T-cell (primary cell): Measurements from ENCODE around the gene DDX21. TPM values are rescaled to one million over a fixed set of nuclear protein-coding genes. Genes with fewer than 3 reads are reported as not detected.

Source experiments
- ATAC-seq, 4 experiments: fragments of 200-7000 bp in 3 of 4; fragments of 150-1000 bp in 1 of 4; cut with Tn5 transposase; replicated peaks in 1 of 4; 1 replicate in 3 of 4; 2 replicates in 1 of 4; pipeline ENCODE4 v1.10.0; 2021; ENCODE audit warnings: moderate library complexity in 3 of 4, mild to moderate bottlenecking in 2 of 4, moderate number of reproducible peaks in 1 of 4
- CTCF ChIA-PET, 2 donors: fragments of 300-600 bp; sonication (Branson Sonifier 250); formaldehyde crosslinking; loops; one replicate each; lab custom pipeline; 2022; ENCODE audit warnings: antibody characterized with exemption in 2 of 2; lab: Charles Lee
- POLR2A ChIA-PET, 2 donors: fragments of 300-600 bp; sonication (Branson Sonifier 250); formaldehyde crosslinking; loops; one replicate each; lab custom pipeline; 2022; ENCODE audit warnings: antibody characterized with exemption in 2 of 2; lab: Charles Lee
- DNase-seq, 35 experiments: peaks; one replicate each; pipeline versions ENCODE4 v3.0.0 to v3.0.0-alpha.2; 2013 to 2023
- H3K27ac ChIP-seq: one replicate; pipeline ENCODE4 v1.5.1; 2013; ENCODE audit warnings: low read length
- H3K27me3 ChIP-seq, 2 experiments: replicated peaks in 1 of 2; 1 replicate in 1 of 2; 2 replicates in 1 of 2; pipeline versions ENCODE4 v1.6.1 to v1.7.0; 2013; ENCODE audit warnings: low read length in 1 of 2, mixed read lengths in 1 of 2; ENCODE audit not compliant: control insufficient read depth in 2 of 2, insufficient read depth in 2 of 2; ENCODE audit errors: extremely low read depth in 1 of 2
- H3K36me3 ChIP-seq, 2 donors: 1 replicate in 1 of 2; 2 replicates in 1 of 2; pipeline versions ENCODE4 v1.6.1 to v1.7.0; 2013; ENCODE audit warnings: low read length in 1 of 2; ENCODE audit not compliant: control insufficient read depth in 2 of 2, insufficient read depth in 1 of 2; ENCODE audit errors: extremely low read depth in 1 of 2
- H3K4me1 ChIP-seq, 2 experiments: 1 replicate in 1 of 2; 2 replicates in 1 of 2; pipeline versions ENCODE4 v1.6.1 to v1.7.0; 2013; ENCODE audit warnings: low read length in 2 of 2, mixed read lengths in 1 of 2; ENCODE audit not compliant: insufficient read depth in 2 of 2, control insufficient read depth in 1 of 2; ENCODE audit errors: extremely low read depth in 1 of 2
- H3K4me3 ChIP-seq, 2 donors: 1 replicate in 1 of 2; 2 replicates in 1 of 2; pipeline versions ENCODE4 v1.5.1 to v1.7.0; 2013; ENCODE audit warnings: mild to moderate bottlenecking in 2 of 2, low read length in 1 of 2, moderate library complexity in 1 of 2; ENCODE audit not compliant: control insufficient read depth in 1 of 2; ENCODE audit errors: extremely low read depth in 1 of 2
- H3K9me3 ChIP-seq: 2 replicates; pipeline ENCODE4 v1.7.0; 2013
- H3K27ac Mint-ChIP-seq, 2 donors: one replicate each; pipeline ENCODE4 v1.8.0; 2020 to 2021; ENCODE audit warnings: mild to moderate bottlenecking in 2 of 2, mixed read lengths in 2 of 2
- H3K27me3 Mint-ChIP-seq, 2 donors: one replicate each; pipeline ENCODE4 v1.8.0; 2021 to 2022; ENCODE audit warnings: mixed read lengths in 2 of 2
- H3K36me3 Mint-ChIP-seq: one replicate; pipeline ENCODE4 v1.8.0; 2021; ENCODE audit warnings: mixed read lengths
- H3K4me1 Mint-ChIP-seq, 3 donors: one replicate each; pipeline ENCODE4 v1.8.0; 2020 to 2022; ENCODE audit warnings: mixed read lengths in 3 of 3, mild to moderate bottlenecking in 1 of 3
- H3K4me3 Mint-ChIP-seq, 3 donors: one replicate each; pipeline ENCODE4 v1.8.0; 2020 to 2022; ENCODE audit warnings: mild to moderate bottlenecking in 3 of 3, mixed read lengths in 3 of 3, moderate library complexity in 3 of 3
- H3K9me3 Mint-ChIP-seq, 3 donors: one replicate each; pipeline ENCODE4 v1.8.0; 2020 to 2022; ENCODE audit warnings: mixed read lengths in 3 of 3
- WGBS: methylation state at CpG from one replicate; pipeline ENCODE4 v1.1.5; 2013; ENCODE audit warnings: missing lambda C conversion rate; ENCODE audit not compliant: insufficient coverage; 5-methylcytosine and 5-hydroxymethylcytosine counted together
- total RNA-seq, 35 experiments: library from RNA in 6 of 35; stranded (reverse) in 6 of 35; fragments of 120-200 nt in 1 of 35; gene quantifications; one replicate each; pipeline versions ENCODE4 v1.2.1 to v1.2.4 and lab custom pipeline; 2013 to 2026

DDX21 gene
- total RNA-seq, 5 donors from 2014 or later (not counting 1 experiment from before 2014, with no cell fraction given), result 53.7 to 86.0 (median 60.7) TPM

- 100% methylated on average over 2 of the region's 3 CpGs for WGBS
- Mint-ChIP-seq H3K9me3 (no peaks in the 10 kb centered on the region), H3K27ac (no peak overlapping the region), H3K27me3 (no peaks in the 10 kb centered on the region), H3K4me1 (peaks cover 0 to 2% (median 0%) of the 10 kb centered on the region in 3 donors), H3K4me3 (no peak overlapping the region), H3K36me3 (peaks cover 35% of the 10 kb centered on the region)
- CTCF ChIA-PET, result no interaction called here
- POLR2A ChIA-PET, result interaction anchor here (0.5 to 0.9 kb wide), 2 partner anchors 24 to 195 kb away, joined by 3 to 8 read pairs; no protein-coding TSS in a partner anchor
- Histone ChIP-seq H3K36me3 (peaks cover 0 to 19% of the 10 kb centered on the region in 2 donors), H3K9me3 (no peaks in the 10 kb centered on the region), H3K4me1 (no peaks in the 10 kb centered on the region), H3K27ac (no peak overlapping the region), H3K4me3 (no peak overlapping the region), H3K27me3 (no peaks in the 10 kb centered on the region)
- no peak for ATAC-seq
- no peak for DNase-seq
These were observed 62.6 kb downstream of the DDX21 start for GRCh38 chr10:69018613-69019012.

GRCh38 chr10:69022611-69023010 is 66.6 kb downstream of the DDX21 start:
- Mint-ChIP-seq H3K4me3 (no peak overlapping the region), H3K36me3 (peaks cover 16% of the 10 kb centered on the region), H3K27ac (no peak overlapping the region), H3K9me3 (no peaks in the 10 kb centered on the region), H3K4me1 (peaks cover 3 to 7% (median 3%) of the 10 kb centered on the region in 3 donors), H3K27me3 (no peaks in the 10 kb centered on the region)
- POLR2A ChIA-PET, result interaction anchor here in 1 of 2 donors (0.6 kb wide), 1 partner anchor 9 kb away, joined by 3 read pairs; no protein-coding TSS in a partner anchor
- CTCF ChIA-PET, result no interaction called here
- Histone ChIP-seq H3K4me1 (peaks cover 0 to 8% of the 10 kb centered on the region in 2 experiments), H3K4me3 (no peak overlapping the region), H3K27ac (no peak overlapping the region), H3K36me3 (peaks cover 0 to 3% of the 10 kb centered on the region in 2 donors), H3K27me3 (no peaks in the 10 kb centered on the region), H3K9me3 (no peaks in the 10 kb centered on the region)
- no peak for DNase-seq
- WGBS, result 97% methylated on average over 15 of the region's 19 CpGs
- ATAC-seq, result no peak

GRCh38 chr10:69025370-69025896 is 69.5 kb downstream of the DDX21 start:
- 94% methylated on average over 3 of the region's 4 CpGs for WGBS
- no peak overlapping the region for H3K4me3 ChIP-seq
- H3K4me1 ChIP-seq, result peaks cover 0 to 11% of the 10 kb centered on the region in 2 experiments
- DNase-seq (no peak), ATAC-seq (no peak)
- H3K36me3 ChIP-seq, result no peaks in the 10 kb centered on the region
- Mint-ChIP-seq H3K27me3 (no peaks in the 10 kb centered on the region), H3K27ac (no peak overlapping the region), H3K36me3 (no peaks in the 10 kb centered on the region), H3K4me1 (peaks cover 7 to 11% (median 7%) of the 10 kb centered on the region in 3 donors), H3K4me3 (no peak overlapping the region), H3K9me3 (no peaks in the 10 kb centered on the region)
- H3K27ac ChIP-seq, result no peak overlapping the region
- CTCF ChIA-PET, result no interaction called here
- no peaks in the 10 kb centered on the region for H3K27me3 ChIP-seq
- POLR2A ChIA-PET, result no interaction called here
- H3K9me3 ChIP-seq, result no peaks in the 10 kb centered on the region

GRCh38 chr10:69033256-69033655 is 77.3 kb downstream of the DDX21 start:
- Mint-ChIP-seq H3K4me3 (no peak overlapping the region), H3K27ac (no peak overlapping the region), H3K9me3 (no peaks in the 10 kb centered on the region), H3K36me3 (no peaks in the 10 kb centered on the region), H3K4me1 (no peaks in the 10 kb centered on the region), H3K27me3 (no peaks in the 10 kb centered on the region)
- H3K4me1 ChIP-seq, result no peaks in the 10 kb centered on the region
- no peak overlapping the region for H3K27ac ChIP-seq
- CTCF ChIA-PET, result no interaction called here
- POLR2A ChIA-PET, result interaction anchor here in 1 of 2 donors (0.7 kb wide), 1 partner anchor 40 kb away, joined by 5 read pairs; no protein-coding TSS in a partner anchor
- DNase-seq (no peak), ATAC-seq (no peak)
- H3K4me3 ChIP-seq, result no peak overlapping the region
- no peaks in the 10 kb centered on the region for H3K36me3 ChIP-seq
- no peaks in the 10 kb centered on the region for H3K9me3 ChIP-seq
- WGBS, result no CpG with 5 or more reads among the region's 4 CpGs
- no peaks in the 10 kb centered on the region for H3K27me3 ChIP-seq

Other genes starting within 250 kb of the DDX21 start
- gene CCAR1, start 234.9 kb upstream of the DDX21 start, total RNA-seq, result 10 to 100 TPM; 73.1 to 91.1 (median 76.6) TPM
- gene STOX1, start 128.6 kb upstream of the DDX21 start, total RNA-seq, result 1 to 10 TPM in 1 of 5 donors, under 1 TPM in 4; 0.16 to 1.1 (median 0.50) TPM
- gene DDX50, start 54.9 kb upstream of the DDX21 start, total RNA-seq, result 10 to 100 TPM; 31.0 to 42.3 (median 40.8) TPM
- 10 to 100 TPM in 3 of 5 donors, 1 to 10 TPM in 2; 5.9 to 15.2 (median 13.2) TPM for gene KIFBP, start 32.6 kb downstream of the DDX21 start, total RNA-seq
- 100 to 1,000 TPM in 4 of 5 donors, 10 to 100 TPM in 1; 91.4 to 271 (median 137) TPM for gene SRGN, start 131.9 kb downstream of the DDX21 start, total RNA-seq
- 10 to 100 TPM; 24.6 to 35.8 (median 28.2) TPM for gene VPS26A, start 168.0 kb downstream of the DDX21 start, total RNA-seq
- 10 to 100 TPM; 34.1 to 50.7 (median 36.1) TPM for gene SUPV3L1, start 224.1 kb downstream of the DDX21 start, total RNA-seq